GM21367 (cell line): ENCODE data around the gene CDK3.
"Not testable (repeated sequence)": the region's sequence is repeated elsewhere in the genome, so short reads cannot be mapped to it uniquely, and the experiment has no call there.

Experiments
- ATAC-seq: cut with Tn5 transposase; IDR thresholded peaks from one replicate; pipeline ENCODE4 v1.9.1; 2021; ENCODE audit not compliant: unreplicated experiment

Gene CDK3

GRCh38 chr17:76036497-76037261 is 36.0 kb downstream of the CDK3 start:
- no peak for ATAC-seq

GRCh38 chr17:76038050-76038449 is 37.4 kb downstream of the CDK3 start:
- no peak for ATAC-seq

- ATAC-seq, result no peak
Measured at GRCh38 chr17:76039121-76039520, 38.5 kb downstream of the CDK3 start.

GRCh38 chr17:76040376-76040775 is 39.7 kb downstream of the CDK3 start:
- ATAC-seq, result no peak

- ATAC-seq, result not testable (repeated sequence)
Measured at GRCh38 chr17:76042868-76043267, 42.2 kb downstream of the CDK3 start.

GRCh38 chr17:76044475-76045007 is 43.9 kb downstream of the CDK3 start:
- ATAC-seq, result not testable (repeated sequence)

GRCh38 chr17:76046064-76046463 is 45.4 kb downstream of the CDK3 start:
- ATAC-seq, result no peak

- no peak for ATAC-seq
Measured at GRCh38 chr17:76048025-76048605, 47.5 kb downstream of the CDK3 start.

GRCh38 chr17:76048711-76049110 is 48.1 kb downstream of the CDK3 start:
- ATAC-seq, result no peak

- no peak for ATAC-seq
Measured at GRCh38 chr17:76049239-76049638, 48.6 kb downstream of the CDK3 start.

- no peak for ATAC-seq
Measured at GRCh38 chr17:76049836-76050537, 49.3 kb downstream of the CDK3 start.

GRCh38 chr17:76050538-76051467 is 50.1 kb downstream of the CDK3 start:
- no peak for ATAC-seq

GRCh38 chr17:76051561-76051960 is 50.9 kb downstream of the CDK3 start:
- no peak for ATAC-seq

- no peak for ATAC-seq
Measured at GRCh38 chr17:76053246-76054111, 52.8 kb downstream of the CDK3 start.

GRCh38 chr17:76054112-76054476 is 53.4 kb downstream of the CDK3 start:
- ATAC-seq, result no peak
